ENCODE data around the gene PRSS1.
"Not testable (repeated sequence)": the region's sequence is repeated elsewhere in the genome, so short reads cannot be mapped to it uniquely, and the experiment has no call there.

Gene PRSS1

DNA sequence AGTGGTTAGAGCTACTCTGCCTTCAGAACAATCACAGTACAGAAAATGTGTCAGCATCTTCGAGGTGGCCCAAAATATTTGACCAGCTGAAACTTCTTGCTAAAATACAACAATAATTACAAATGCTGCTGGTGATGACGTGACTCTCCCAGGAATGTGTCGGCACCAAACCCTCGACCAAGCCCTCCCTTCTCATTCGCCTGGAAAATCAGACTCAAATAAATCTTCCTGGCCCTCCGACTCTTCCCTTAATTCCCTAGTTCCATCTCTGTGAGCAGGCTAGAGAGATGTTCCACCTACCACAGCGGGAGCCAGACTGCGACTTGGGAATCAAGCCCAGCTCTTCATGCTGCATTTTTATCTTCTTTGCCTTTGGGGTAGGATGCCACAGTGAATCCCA lies 25.6 kb downstream of the PRSS1 start:
- DNase-seq = no peak

DNA sequence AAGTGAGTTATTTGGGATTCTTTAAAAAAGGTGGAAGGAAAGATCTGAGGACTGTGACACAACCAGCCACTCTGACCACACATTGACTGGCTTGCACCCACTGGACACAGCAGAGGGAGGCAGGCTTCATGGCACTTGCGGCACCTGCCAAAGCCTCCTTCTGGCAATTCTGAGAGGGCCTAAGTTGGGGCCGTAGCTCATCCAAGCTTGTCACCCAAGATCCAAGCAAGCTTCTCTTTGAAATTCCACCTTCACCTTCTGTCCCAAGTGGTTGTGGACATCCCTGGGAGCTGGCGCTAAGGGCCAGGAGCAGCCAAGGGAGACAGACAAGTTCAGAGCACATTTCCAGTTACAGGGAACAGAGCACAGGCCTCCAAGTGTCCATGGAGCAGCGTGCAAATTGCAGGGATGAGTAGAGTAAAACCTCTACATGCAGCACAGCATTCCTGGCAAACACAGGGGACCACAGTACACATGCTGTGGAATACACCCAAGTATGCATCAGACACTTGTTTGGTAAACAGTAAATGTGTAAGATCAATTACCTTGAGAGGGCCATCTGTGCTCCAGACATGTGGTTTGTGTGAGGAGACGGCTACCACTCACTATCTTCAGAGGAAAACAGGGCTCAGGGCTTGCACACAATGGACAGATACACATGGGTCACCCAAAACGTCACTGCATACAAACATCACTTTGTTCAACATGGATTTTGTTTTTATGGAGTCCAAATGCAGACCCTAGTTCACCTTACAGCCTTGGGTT lies 26.3 kb downstream of the PRSS1 start:
- DNase-seq = not testable (repeated sequence)

DNA sequence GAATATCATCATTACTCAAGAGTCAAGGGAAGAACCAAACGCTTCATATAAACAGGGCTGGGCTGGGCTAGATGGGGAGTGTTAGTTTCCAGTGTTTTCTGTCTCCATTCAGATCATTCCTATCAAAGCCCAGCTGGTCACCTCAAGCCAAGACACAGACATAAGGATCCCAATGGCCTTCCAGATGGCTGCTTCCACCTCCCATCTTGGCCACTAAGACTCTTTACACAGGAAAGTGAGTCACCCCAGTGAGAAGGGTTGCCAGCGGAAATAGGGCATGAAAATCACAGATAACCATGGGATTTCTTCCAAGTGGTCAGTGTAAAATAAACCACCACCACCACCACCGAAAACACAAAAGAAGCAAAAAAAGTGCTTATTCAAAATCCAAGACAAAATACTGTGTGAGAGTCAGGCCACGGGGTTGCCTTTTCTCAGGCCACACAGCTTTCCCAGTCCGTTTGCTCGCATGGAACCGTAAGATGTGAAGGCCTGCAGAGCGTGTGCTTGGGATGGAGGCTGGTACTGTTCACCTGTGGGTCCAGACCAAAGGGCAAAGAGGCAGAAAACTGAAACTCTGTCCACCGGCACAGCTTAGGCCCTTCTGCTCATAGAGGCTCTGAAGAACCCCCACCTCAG lies 27.1 kb downstream of the PRSS1 start:
- DNase-seq = no peak

DNA sequence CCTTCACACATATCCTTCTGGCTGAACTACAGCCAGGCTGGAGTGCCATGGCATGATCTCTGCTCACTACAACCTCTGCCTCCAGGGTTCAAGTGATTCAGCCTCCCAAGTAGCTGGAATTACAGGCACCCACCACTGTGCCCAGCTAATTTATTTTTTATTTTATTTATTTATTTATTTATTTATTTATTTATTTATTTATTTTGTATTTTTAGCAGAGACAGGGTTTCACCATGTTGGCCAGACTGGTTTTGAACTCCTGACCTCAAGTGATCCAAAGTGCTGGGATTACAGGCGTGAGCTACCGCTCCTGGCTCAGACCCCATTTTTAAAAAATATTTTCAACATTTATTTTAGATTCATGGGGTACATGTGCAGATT lies 27.6 kb downstream of the PRSS1 start:
- not testable (repeated sequence) for DNase-seq

DNA sequence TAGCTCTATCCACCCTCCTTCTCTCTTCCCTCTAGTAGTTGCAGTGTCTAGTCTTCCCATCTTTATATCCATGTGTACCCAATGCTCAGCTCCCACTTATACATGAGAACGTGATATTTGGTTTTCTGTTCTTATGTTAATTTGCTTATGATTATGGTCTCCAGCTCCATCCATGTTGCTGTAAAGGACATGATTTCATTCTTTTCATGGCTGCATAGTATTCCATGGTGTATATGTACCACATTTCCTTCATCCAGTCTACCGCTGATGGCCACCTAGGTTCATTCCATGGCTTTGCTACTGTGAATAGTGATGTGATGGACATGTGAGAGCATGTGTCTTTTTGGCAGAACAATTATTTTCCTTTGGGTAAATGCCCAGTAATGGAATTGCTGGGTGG lies 28.0 kb downstream of the PRSS1 start:
- DNase-seq = no peak

DNA sequence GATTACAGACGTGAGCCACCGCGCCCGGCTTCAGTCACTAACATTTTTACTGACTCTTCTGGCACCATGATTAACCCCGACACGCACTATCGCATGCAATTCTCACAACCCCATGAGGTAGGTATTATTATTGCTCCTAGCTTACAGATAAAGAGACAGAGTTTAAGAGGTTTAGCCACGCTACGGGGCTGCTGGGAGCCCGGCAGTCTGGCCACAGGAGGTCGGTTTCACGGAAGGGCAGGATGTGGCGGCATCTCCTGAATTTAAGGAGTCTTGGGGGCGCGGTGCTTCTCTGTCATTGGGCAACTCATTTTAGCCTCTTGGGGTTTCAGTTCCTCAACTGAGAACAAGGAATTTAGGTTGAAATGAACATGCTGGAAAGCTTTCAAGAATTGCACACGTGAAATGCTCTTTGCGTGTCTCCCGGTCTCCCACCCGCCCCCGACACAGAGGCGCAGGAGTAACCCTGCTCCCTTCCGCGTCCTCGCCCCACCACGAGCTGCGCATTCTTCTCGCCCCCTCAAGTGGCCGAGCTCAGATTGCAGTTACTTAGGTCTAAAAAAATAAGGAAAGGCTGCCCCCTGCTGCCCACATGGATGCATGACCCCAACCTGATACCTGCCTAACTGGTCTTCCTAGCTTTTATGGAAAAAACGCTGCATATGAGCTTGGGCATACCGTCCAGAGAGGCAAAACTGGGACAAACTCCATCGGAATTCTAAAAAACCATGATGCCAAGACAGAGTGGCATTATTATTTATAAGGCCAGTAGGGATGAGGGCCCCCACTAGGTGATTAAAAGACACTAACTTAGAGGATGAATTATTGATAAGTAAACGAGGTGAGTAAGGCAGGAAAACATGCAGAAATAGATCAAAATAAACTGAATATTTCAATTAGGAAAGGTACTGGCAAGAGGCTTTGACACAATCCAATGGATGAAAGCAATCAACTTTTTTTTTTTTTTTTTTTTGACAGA lies 33.9 kb downstream of the PRSS1 start:
- DNase-seq = peak; percentile 80 to 82

DNA sequence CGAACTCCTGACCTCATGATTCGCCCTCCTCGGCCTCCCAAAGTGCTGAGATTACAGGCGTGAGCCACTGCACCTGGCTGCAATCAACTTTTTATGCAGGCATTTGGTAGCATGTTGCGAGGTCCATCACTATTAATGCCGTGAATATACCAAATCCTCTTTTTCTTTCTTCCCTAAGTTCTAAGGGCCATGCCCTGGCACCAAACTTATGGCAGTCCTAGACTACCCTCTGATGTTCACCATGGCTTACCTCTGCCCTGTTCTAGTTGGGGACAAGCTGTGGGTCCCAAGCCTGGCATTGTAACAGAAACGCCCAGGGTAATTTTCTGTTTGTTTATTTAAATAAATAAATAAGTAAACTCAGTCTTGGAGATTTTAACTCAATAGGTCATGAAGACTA lies 34.8 kb downstream of the PRSS1 start:
- peak; percentile 9 to 46 for DNase-seq

DNA sequence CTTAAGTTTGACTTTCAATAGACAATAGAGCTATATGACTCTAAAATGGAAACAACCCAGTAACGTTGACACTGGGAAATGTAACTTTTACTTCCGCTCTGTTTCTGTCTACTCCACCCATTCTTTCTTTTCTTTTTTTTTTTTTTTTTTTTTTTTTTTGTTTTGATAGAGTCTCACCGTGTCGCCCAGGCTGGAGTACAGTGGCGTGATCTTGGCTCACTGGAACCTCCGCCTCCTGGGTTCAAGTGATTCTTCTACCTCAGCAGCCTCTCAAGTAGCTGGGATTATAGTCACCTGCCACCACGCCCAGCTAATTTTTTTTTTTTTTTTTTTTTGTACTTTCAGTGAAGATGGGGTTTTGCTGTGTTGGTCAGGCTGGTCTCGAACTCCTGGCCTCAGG lies 35.4 kb downstream of the PRSS1 start:
- no peak for DNase-seq

DNA sequence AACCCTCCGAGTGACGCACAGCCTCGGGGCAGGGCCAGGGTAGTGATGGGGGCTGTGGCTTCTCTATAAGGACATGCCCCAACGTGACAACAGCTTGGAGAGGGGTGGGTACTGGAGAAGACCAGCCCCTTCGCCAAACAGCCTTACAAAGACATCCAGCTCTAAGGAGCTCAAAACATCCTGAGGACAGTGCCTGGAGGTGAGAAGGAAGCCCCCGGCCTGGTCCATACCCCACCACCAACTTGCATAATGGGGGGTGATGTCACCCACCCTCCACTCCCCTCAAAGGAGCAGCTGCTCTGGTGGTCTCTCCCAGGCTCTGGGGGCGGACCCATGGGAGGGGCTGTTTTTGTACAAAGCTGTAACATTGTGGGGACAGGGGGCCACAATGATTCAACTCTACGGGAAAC lies 36.6 kb downstream of the PRSS1 start:
- no peak for DNase-seq

DNA sequence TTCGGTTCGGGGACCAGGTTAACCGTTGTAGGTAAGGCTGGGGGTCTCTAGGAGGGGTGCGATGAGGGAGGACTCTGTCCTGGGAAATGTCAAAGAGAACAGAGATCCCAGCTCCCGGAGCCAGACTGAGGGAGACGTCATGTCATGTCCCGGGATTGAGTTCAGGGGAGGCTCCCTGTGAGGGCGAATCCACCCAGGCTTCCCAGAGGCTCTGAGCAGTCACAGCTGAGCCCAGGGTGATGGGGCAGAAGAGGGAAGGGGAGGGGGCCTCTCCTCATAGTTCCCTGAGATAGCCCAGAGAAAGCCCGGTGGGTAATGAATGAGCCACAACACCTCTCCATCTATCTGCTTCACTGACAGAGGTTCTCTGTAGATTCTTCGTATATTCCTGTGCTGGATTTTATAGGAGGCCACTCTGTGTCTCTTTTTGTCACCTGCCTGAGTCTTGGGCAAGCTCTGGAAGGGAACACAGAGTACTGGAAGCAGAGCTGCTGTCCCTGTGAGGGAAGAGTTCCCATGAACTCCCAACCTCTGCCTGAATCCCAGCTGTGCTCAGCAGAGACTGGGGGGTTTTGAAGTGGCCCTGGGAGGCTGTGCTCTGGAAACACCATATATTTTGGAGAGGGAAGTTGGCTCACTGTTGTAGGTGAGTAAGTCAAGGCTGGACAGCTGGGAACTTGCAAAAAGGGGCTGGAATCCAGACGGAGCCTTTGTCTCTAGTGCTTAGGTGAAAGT lies 37.9 kb downstream of the PRSS1 start:
- no peak for DNase-seq

DNA sequence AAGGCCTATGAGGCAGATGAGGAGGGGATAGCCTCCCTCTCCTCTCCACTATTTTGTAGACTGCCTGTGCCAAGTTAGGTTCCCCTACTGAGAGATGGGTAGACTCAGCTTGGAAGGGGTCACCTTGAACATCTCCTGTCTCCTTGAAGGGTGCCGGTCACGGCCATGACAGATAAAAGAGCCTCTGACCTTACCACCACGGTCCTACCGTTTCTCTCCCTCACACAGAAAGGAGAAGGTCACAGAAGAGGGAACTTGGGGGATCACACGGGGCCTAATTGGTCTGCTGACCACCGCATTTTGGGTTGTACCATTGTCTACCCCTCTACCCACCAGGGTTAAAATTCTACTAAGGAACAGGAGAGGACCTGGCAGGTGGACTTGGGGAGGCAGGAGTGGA lies 38.5 kb downstream of the PRSS1 start:
- no peak for DNase-seq

DNA sequence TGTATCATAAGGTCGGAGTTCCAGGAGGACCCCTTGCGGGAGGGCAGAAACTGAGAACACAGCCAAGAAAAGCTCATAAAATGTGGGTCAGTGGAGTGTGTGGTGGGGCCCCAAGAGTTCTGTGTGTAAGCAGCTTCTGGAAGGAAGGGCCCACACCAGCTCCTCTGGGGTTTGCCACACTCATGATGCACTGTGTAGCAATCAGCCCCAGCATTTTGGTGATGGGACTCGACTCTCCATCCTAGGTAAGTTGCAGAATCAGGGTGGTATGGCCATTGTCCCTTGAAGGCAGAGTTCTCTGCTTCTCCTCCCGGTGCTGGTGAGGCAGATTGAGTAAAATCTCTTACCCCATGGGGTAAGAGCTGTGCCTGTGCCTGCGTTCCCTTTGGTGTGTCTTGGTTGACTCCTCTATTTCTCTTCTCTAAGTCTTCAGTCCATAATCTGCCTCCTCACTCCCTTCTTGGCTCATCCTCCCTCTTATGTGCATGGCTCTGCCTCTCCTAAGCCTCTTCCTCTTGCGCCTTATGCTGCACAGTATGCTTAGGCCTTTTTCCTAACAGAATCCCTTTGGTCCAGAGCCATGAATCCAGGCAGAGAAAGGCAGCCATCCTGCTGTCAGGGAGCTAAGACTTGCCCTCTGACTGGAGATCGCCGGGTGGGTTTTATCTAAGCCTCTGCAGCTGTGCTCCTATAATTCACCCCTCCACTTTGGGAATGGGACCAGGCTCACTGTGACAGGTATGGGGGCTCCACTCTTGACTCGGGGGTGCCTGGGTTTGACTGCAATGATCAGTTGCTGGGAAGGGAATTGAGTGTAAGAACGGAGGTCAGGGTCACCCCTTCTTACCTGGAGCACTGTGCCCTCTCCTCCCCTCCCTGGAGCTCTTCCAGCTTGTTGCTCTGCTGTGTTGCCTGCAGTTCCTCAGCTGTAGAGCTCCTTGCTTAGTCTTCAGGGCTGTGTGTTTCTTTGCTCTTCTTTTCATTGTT lies 39.3 kb downstream of the PRSS1 start:
- DNase-seq = no peak

DNA sequence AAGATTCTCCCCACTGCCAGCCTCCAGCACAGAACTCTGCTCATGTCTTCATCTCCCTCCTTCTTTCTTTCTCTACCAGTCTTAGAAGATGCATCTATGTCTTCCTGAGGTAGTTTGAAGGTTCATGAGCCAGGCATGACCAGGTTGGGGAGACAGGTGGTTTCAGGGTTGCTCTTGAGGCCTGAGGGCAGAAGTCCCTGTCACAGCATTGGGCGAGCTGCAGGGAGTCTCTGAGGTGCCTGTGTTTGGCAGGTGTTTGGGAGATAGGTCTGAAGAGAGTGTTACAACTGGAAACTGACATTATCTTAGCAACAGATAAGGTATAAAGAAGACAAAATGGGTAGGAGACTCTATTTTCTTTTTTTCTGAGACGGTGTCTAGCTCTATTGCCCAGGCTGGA lies 40.2 kb downstream of the PRSS1 start:
- no peak for DNase-seq

DNA sequence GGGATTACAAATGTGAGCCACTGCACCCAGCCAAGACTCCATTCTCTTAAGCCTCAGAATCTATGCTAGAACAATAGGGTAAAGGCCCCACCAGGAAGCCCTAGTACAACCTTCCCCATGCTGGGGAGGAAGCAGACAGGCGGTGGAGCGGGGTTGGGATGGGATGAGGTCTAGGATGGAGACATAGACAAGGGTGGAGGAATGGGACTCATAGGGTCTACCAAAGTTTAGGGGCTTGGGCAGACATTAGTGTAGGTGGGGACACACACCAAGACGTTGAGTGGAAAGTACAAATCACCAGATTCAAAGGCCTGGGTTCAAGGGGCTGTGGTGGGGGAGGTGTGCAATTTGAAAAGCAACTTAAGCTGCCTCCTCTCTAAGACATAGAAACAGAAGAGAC lies 40.8 kb downstream of the PRSS1 start:
- DNase-seq = no peak

DNA sequence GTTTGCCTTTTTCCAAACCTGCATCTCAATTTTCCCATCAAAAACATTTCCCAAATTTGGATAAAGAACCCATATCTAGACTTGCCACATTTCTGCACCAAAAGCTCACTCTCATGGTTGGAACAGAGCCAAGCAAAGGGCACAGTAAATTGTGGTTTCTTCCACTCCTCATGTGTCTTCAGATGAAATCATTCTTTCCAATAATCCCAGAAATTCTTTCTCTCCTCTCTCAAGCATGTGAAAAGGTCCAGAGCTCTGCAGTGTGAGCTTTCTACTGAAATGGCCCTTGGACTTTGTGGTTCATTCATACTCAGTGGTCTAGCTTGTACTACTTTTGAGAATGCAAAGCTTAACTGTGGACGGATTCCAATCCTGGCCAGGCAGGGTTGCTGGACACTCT lies 41.3 kb downstream of the PRSS1 start:
- no peak for DNase-seq

DNA sequence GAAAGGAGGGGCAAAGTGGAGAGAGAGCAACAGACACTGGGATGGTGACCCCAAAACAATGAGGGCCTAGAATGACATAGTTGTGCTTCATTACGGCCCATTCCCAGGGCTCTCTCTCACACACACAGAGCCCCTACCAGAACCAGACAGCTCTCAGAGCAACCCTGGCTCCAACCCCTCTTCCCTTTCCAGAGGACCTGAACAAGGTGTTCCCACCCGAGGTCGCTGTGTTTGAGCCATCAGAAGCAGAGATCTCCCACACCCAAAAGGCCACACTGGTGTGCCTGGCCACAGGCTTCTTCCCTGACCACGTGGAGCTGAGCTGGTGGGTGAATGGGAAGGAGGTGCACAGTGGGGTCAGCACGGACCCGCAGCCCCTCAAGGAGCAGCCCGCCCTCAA lies 42.2 kb downstream of the PRSS1 start:
- no peak for DNase-seq

DNA sequence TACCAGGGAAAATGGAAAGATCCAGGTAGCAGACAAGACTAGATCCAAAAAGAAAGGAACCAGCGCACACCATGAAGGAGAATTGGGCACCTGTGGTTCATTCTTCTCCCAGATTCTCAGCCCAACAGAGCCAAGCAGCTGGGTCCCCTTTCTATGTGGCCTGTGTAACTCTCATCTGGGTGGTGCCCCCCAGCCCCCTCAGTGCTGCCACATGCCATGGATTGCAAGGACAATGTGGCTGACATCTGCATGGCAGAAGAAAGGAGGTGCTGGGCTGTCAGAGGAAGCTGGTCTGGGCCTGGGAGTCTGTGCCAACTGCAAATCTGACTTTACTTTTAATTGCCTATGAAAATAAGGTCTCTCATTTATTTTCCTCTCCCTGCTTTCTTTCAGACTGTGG lies 42.9 kb downstream of the PRSS1 start:
- no peak for DNase-seq

DNA sequence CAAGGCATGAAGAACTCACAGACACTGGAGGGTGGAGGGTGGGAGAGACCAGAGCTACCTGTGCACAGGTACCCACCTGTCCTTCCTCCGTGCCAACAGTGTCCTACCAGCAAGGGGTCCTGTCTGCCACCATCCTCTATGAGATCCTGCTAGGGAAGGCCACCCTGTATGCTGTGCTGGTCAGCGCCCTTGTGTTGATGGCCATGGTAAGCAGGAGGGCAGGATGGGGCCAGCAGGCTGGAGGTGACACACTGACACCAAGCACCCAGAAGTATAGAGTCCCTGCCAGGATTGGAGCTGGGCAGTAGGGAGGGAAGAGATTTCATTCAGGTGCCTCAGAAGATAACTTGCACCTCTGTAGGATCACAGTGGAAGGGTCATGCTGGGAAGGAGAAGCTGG lies 43.3 kb downstream of the PRSS1 start:
- no peak for DNase-seq

DNA sequence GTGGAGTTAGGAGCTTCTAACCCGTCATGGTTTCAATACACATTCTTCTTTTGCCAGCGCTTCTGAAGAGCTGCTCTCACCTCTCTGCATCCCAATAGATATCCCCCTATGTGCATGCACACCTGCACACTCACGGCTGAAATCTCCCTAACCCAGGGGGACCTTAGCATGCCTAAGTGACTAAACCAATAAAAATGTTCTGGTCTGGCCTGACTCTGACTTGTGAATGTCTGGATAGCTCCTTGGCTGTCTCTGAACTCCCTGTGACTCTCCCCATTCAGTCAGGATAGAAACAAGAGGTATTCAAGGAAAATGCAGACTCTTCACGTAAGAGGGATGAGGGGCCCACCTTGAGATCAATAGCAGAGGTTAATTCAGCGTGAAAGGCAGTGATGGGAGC lies 43.9 kb downstream of the PRSS1 start:
- DNase-seq = no peak

DNA sequence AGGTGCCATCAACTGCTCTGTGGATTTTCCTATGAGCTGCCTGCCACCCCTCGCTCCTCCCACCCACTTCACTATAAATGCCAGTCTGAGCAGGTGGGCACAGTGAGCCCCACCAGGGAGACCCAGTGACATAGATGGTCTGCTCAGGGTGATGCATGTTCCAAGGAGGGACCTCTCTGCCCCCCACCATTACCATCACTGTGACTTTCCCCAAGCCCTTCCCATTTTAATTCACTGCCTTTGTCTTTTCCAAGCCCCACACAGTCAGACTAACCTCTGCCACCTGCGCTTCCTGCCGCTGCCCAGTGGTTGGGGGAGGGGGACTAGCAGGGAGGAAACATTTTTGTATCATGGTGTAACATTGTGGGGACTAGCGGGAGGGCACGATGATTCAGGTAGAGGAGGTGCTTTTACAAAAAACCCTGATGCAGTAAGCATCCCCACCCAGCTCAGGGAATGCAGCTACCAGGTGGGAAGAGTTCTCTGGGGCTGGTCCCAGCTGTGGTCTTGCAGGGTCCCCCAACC lies 46.1 kb downstream of the PRSS1 start:
- DNase-seq = no peak

DNA sequence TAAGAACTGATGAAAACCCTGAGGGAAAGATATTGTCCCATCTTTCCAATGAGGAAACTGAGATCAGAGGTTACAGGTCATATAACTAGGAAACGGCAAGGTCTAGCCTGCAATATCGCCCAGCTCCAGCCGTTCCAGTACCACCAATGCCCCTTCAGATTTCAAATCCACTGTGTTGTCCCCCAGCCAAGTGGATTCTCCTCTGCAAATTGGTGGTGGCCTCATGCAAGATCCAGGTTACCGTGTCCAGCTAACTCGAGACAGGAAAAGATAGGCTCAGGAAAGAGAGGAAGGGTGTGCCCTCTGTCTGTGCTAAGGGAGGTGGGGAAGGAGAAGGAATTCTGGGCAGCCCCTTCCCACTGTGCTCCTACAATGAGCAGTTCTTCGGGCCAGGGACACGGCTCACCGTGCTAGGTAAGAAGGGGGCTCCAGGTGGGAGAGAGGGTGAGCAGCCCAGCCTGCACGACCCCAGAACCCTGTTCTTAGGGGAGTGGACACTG lies 46.8 kb downstream of the PRSS1 start:
- DNase-seq = no peak
